Loucy (cell line): Measurements from ENCODE around the gene AGK.

Source experiments
- H2AFZ ChIP-seq: fragments of 200-600 bp; sonication (generic); 2 replicates; pipeline ENCODE4 v1.6.0; 2016; ENCODE audit warnings: antibody characterized with exemption, mild to moderate bottlenecking, low read length, moderate library complexity
- H3F3A ChIP-seq: fragments of 200-600 bp; 2 replicates; pipeline ENCODE4 v1.6.0; 2016; ENCODE audit warnings: antibody characterized with exemption, low read depth, mild to moderate bottlenecking
- H3K27me3 ChIP-seq: fragments of 200-600 bp; sonication (generic); 2 replicates; pipeline ENCODE4 v1.6.1; 2014; ENCODE audit warnings: low read length, mild to moderate bottlenecking; ENCODE audit not compliant: insufficient read depth, poor library complexity, severe bottlenecking
- H3K36me3 ChIP-seq: fragments of 200-600 bp; sonication (generic); 2 replicates; pipeline ENCODE4 v1.6.1; 2016; ENCODE audit warnings: low read length; ENCODE audit not compliant: insufficient read depth
- H3K4me1 ChIP-seq: fragments of 200-600 bp; sonication (generic); 2 replicates; pipeline ENCODE4 v1.5.1; 2014; ENCODE audit warnings: low read length, mild to moderate bottlenecking; ENCODE audit not compliant: insufficient read depth, poor library complexity, severe bottlenecking
- H3K4me2 ChIP-seq: fragments of 200-600 bp; sonication (generic); 2 replicates; pipeline ENCODE4 v1.6.0; 2014; ENCODE audit warnings: antibody characterized with exemption, low read length, low read depth, mild to moderate bottlenecking; ENCODE audit not compliant: poor library complexity, severe bottlenecking
- H3K4me3 ChIP-seq: fragments of 200-600 bp; sonication (generic); 2 replicates; pipeline ENCODE4 v1.5.1; 2014; ENCODE audit warnings: low read length, mild to moderate bottlenecking, mixed read lengths; ENCODE audit not compliant: poor library complexity, severe bottlenecking
- H3K79me2 ChIP-seq: fragments of 200-600 bp; sonication (generic); 2 replicates; pipeline ENCODE4 v1.6.1; 2014; ENCODE audit warnings: low read length; ENCODE audit not compliant: insufficient read depth
- H3K9ac ChIP-seq: fragments of 200-600 bp; sonication (generic); 2 replicates; pipeline ENCODE4 v1.6.0; 2014; ENCODE audit warnings: mild to moderate bottlenecking, low read depth, low read length, moderate library complexity; ENCODE audit not compliant: poor library complexity, severe bottlenecking
- H3K9me2 ChIP-seq: fragments of 200-600 bp; sonication (generic); replicated peaks from 2 replicates; pipeline ENCODE4 v1.6.1; 2016; ENCODE audit warnings: low read depth, low read length, mixed read lengths
- H3K9me3 ChIP-seq: fragments of 200-600 bp; sonication (generic); 2 replicates; pipeline ENCODE4 v1.6.1; 2014; ENCODE audit warnings: mild to moderate bottlenecking, antibody characterized with exemption, low read length, low read depth; ENCODE audit not compliant: insufficient read depth
- H4K20me1 ChIP-seq: fragments of 200-600 bp; sonication (generic); 2 replicates; pipeline ENCODE4 v1.6.0; 2014; ENCODE audit warnings: antibody characterized with exemption, low read length, mild to moderate bottlenecking; ENCODE audit not compliant: insufficient read depth, poor library complexity, severe bottlenecking
- CTCF ChIP-seq: fragments of 200-600 bp; sonication (generic); conservative IDR thresholded peaks from 2 replicates; pipeline ENCODE4 v1.5.1; 2014; ENCODE audit warnings: mild to moderate bottlenecking, antibody characterized with exemption, low read length
- EZH2phosphoT487 ChIP-seq: fragments of 200-600 bp; IDR thresholded peaks from 2 replicates; pipeline ENCODE4 v1.6.1; 2018; ENCODE audit warnings: antibody characterized with exemption, mild to moderate bottlenecking, moderate library complexity, borderline replicate concordance

AGK gene

GRCh38 chr7:141562543-141562942, 11.3 kb downstream of the AGK start:
- no peak for TF ChIP-seq CTCF
- TF ChIP-seq EZH2phosphoT487: no peak
- Histone ChIP-seq H3K79me2 (peaks cover 6% of the 10 kb centered on the region; the same call in 1 of the 2 replicates), H3K27me3 (no peaks in the 10 kb centered on the region), H2AFZ (no peak overlapping the region), H3K4me1 (no peaks in the 10 kb centered on the region), H3K4me3 (no peak overlapping the region), H3K9me3 (peaks cover 14% of the 10 kb centered on the region), H3F3A (no peaks in the 10 kb centered on the region), H3K9ac (no peak overlapping the region), H3K4me2 (no peak overlapping the region), H3K36me3 (peaks cover 33% of the 10 kb centered on the region), H3K9me2 (no peaks in the 10 kb centered on the region), H4K20me1 (no peaks in the 10 kb centered on the region)

- H3K4me1 ChIP-seq: no peaks in the 10 kb centered on the region
- peaks cover 14% of the 10 kb centered on the region for H3K9me3 ChIP-seq
Observed at GRCh38 chr7:141562972-141563371, 11.8 kb downstream of the AGK start.

GRCh38 chr7:141563956-141564623, 12.9 kb downstream of the AGK start:
- Histone ChIP-seq H3K9ac (no peak overlapping the region), H3K4me3 (no peak overlapping the region), H3K4me1 (no peaks in the 10 kb centered on the region), H3K27me3 (no peaks in the 10 kb centered on the region), H4K20me1 (no peaks in the 10 kb centered on the region), H2AFZ (no peak overlapping the region), H3K9me2 (no peaks in the 10 kb centered on the region), H3K9me3 (peaks cover 9% of the 10 kb centered on the region), H3K36me3 (peaks cover 31% of the 10 kb centered on the region), H3K4me2 (no peak overlapping the region), H3F3A (no peaks in the 10 kb centered on the region), H3K79me2 (peaks cover 6% of the 10 kb centered on the region; the same call in 1 of the 2 replicates)
- no peak for TF ChIP-seq EZH2phosphoT487
- no peak for TF ChIP-seq CTCF

More at GRCh38 chr7:141562972-141563371, 11.8 kb downstream of the AGK start:
- H3K36me3 ChIP-seq: peaks cover 31% of the 10 kb centered on the region
- no peaks in the 10 kb centered on the region for H3F3A ChIP-seq
- no peaks in the 10 kb centered on the region for H4K20me1 ChIP-seq
- H2AFZ ChIP-seq: no peak overlapping the region
- H3K4me2 ChIP-seq: no peak overlapping the region
- no peaks in the 10 kb centered on the region for H3K27me3 ChIP-seq
- H3K4me3 ChIP-seq: no peak overlapping the region
- H3K9ac ChIP-seq: no peak overlapping the region
- TF ChIP-seq CTCF (no peak), EZH2phosphoT487 (no peak)
- H3K9me2 ChIP-seq: no peaks in the 10 kb centered on the region
- H3K79me2 ChIP-seq: peaks cover 6% of the 10 kb centered on the region; the same call in 1 of the 2 replicates
